NT2/D1 (cell line): Measurements from ENCODE around the gene ALDH1L2.

ENCODE experiments used
- SUZ12 ChIP-seq: IDR thresholded peaks from 2 replicates; pipeline ENCODE4 v1.6.1; 2011; ENCODE audit not compliant: insufficient read length, insufficient read depth; ENCODE audit errors: extremely low read depth
- YY1 ChIP-seq: IDR thresholded peaks from 2 replicates; pipeline ENCODE4 v1.6.1; 2011; ENCODE audit not compliant: insufficient read length, insufficient read depth
- ZNF274 ChIP-seq: IDR thresholded peaks from 2 replicates; pipeline ENCODE4 v1.6.1; 2011; ENCODE audit warnings: mild to moderate bottlenecking, low read depth, low read length

DNA sequence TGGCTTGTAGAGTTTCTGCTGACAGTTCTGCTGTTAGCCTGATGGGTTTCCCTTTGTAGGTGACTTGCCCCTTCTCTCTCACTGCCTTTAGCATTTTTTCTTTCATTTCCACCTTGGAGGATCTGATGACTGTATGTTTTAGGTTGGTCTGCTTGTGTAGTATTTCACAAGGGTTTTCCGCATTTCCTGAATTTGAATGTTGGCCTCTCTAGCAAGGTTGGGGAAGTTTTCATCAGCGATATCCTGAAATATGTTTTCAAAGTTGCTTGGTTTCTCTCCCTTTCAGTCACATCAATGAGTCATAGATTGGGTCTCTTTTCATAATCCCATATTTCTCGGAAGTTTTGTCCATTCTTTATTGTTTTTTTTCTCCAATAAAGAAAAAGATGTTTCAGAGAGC lies 86.7 kb downstream of the ALDH1L2 start:
- no peak for TF ChIP-seq ZNF274
- no peak for TF ChIP-seq YY1
- no peak for TF ChIP-seq SUZ12
